HTR-8/SVneo (cell line): ENCODE results near the gene PGAP3.
"Not testable (repeated sequence)": the region's sequence is repeated elsewhere in the genome, so short reads cannot be mapped to it uniquely, and the experiment has no call there.

Experiments
- DNase-seq: peaks from one replicate; pipeline ENCODE4 v3.0.0; 2011; ENCODE audit warnings: low spot score, mixed read lengths; ENCODE audit not compliant: insufficient read length
- FAIRE-seq: peaks from 2 replicates; lab custom pipeline; 2011; peaks lifted over from hg19 to GRCh38; lab: Jason Lieb, UNC

Gene PGAP3

GRCh38 chr17:39687546-39688474, at the start of gene PGAP3:
PGAP3 (minus strand) TSS chr17:39688057; CDS start chr17:39688014, 43 bp downstream.
- peak; percentile 98 for DNase-seq
- peak; percentile 82 for FAIRE-seq

DNA sequence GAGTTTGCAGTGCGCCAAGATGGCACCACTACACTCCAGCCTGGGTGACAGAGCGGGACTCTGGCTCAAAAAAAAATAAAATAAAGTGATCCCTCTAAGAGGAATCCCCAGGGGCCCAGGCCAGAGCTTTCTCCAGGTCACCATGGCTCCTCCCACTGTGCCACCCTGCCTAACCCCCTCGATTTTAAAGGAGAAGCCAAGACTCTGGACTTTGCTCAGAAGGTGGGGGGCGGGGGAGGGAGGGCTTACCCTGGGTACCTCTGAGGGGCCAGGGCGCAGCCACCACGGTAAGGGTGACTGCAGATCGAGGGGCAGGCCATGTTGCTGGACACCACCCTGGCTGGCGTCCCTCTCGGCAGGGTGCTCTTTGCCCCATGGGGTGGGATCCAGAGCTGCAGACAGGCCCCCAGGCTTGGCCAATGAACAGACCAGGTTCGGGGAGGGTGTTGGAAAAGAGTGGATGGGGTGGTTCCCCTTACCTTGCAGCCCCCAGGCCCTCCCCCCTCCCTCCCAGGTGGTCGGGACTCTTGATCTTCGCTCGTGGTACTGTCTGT, 49.4 kb upstream of the PGAP3 start:
- DNase-seq (no peak), FAIRE-seq (no peak)

- DNase-seq (peak; percentile 63), FAIRE-seq (no peak)
Measured at GRCh38 chr17:39736319-39737165, 48.7 kb upstream of the PGAP3 start.

- no peak for FAIRE-seq
- no peak for DNase-seq
Measured at GRCh38 chr17:39735882-39736281, 48.0 kb upstream of the PGAP3 start.

DNA sequence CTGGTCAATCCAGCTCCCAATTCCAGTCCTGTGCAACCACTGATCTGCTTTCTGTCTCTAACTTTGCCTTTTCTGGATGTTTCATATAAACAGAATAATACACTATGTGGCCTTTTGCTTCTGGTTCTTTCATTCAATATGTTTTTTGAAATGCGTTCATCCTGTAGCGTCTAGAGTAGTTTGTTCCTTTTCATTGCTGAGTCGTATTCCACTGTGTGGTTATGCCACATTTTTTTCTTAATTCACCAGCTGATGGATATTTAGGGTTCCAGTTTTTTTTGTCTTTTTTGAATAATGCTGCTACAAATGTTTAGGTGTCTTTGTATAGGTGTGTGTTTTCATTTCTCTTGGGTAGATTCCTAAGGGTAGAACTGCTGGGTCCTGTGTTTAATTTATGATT, 44.7 kb upstream of the PGAP3 start:
- DNase-seq (no peak), FAIRE-seq (no peak)

DNA sequence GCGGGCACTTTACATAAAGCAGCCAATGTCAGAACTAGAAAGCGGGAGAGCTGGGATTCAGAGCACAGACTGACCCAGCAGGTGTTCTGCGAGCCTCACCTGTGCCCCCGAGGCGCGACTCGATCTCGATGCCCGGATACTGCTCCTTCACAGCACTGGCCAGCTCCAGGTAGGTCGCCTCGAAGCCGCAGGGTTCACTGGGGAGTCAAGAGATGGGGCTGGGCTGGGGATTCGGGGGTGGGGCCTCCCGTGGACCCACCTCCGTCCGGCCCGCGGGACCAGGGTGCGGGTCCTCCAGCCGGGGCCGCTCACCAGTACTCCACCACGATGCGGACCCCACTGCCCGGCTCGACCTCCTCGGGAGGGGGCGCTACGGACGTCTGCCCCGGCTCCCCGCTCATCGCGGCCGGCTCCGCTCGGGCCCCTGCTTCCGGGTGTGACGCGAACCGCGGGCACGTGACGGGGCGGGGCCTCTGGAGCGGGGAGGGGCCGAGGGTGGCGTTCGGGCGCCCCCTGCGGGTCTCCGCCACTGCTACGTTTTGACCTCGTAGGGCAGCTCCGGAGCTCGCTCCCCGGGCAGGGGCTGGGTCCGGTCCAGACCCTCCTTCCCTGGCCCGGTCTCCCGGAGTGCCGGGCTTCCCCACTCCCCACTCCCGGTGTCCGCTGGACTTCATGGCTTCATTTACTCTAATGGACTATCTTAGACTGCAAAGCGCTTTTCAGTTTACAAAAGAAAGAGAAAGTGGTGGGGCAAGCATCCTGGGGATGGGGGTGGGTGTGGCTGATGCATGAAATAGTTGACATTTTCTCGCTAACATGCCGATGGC, 42.5 kb upstream of the PGAP3 start, which contains the start of gene MIEN1:
Gene MIEN1 (minus strand): TSS at position 438 of the 827 bp plus-strand sequence. CDS start 37 bp downstream, at position 401.
- FAIRE-seq (peak; percentile 89), DNase-seq (peak; percentile 94)

GRCh38 chr17:39729280-39729851, 41.5 kb upstream of the PGAP3 start:
- DNase-seq (no peak), FAIRE-seq (peak; percentile 20)

- no peak for DNase-seq
- no peak for FAIRE-seq
Measured at GRCh38 chr17:39727556-39727955, 39.7 kb upstream of the PGAP3 start.

DNA sequence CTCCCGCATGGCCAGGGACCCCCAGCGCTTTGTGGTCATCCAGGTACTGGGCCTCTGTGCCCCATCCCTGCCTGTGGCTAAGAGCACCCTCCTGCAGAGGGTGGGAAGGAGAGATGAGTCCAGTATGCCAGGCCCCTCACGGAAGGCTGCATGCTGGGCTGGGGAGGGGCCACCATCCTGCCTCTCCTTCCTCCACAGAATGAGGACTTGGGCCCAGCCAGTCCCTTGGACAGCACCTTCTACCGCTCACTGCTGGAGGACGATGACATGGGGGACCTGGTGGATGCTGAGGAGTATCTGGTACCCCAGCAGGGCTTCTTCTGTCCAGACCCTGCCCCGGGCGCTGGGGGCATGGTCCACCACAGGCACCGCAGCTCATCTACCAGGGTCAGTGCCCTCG, 38.8 kb upstream of the PGAP3 start:
- no peak for FAIRE-seq
- DNase-seq: no peak

GRCh38 chr17:39725923-39726322, 38.1 kb upstream of the PGAP3 start:
- FAIRE-seq, DNase-seq: not testable (repeated sequence)

DNA sequence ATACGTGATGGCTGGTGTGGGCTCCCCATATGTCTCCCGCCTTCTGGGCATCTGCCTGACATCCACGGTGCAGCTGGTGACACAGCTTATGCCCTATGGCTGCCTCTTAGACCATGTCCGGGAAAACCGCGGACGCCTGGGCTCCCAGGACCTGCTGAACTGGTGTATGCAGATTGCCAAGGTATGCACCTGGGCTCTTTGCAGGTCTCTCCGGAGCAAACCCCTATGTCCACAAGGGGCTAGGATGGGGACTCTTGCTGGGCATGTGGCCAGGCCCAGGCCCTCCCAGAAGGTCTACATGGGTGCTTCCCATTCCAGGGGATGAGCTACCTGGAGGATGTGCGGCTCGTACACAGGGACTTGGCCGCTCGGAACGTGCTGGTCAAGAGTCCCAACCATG, 36.9 kb upstream of the PGAP3 start:
- DNase-seq: no peak
- FAIRE-seq: no peak

DNA sequence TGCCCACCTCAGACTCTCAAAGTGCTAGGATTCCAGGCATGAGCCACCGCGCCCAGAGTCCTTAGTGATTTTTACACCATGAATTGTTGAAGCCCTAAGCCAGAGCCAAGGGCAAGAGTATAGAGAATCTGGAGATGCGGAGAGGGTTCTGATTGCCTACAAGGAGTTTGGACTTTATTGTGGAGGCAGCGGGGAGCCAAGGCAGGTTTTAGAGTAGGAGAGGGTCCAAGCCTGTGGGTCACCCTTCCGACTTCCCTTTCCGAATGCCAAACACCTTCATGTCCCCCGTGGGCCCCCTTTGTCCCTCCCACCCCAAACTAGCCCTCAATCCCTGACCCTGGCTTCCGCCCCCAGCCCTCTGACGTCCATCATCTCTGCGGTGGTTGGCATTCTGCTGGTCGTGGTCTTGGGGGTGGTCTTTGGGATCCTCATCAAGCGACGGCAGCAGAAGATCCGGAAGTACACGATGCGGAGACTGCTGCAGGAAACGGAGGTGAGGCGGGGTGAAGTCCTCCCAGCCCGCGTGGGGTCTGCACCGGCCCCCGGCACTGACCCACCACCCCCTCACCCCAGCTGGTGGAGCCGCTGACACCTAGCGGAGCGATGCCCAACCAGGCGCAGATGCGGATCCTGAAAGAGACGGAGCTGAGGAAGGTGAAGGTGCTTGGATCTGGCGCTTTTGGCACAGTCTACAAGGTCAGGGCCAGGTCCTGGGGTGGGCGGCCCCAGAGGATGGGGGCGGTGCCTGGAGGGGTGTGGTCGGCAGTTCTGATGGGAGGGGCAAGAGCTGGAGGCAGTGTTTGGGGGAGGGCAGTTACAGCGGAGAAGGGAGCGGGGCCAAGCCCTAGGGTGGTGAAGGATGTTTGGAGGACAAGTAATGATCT, 35.4 kb upstream of the PGAP3 start:
- no peak for FAIRE-seq

DNA sequence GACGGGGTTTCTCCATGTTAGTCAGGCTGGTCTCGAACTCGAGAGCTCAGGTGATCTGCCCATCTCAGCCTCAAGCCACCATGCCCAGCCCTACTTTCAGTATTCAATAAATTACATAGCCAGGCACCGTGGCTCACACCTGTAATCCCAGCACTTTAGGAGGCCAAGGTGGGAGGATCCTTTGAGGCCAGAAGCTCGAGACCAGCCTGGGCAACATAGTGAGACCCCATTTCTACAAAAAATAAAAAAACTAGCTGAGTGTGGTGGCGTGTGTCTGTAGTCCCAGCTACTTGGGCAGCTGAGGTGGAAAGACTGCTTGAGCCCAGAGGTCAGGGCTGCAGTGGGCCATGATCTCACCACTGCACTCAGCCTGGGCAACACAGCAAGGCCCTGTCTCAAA, 34.2 kb upstream of the PGAP3 start:
- FAIRE-seq: no peak
- DNase-seq: no peak

More for the DNA sequence above, 35.4 kb upstream of the PGAP3 start:
- no peak for DNase-seq

GRCh38 chr17:39719563-39720355, 31.9 kb upstream of the PGAP3 start:
- DNase-seq (no peak), FAIRE-seq (no peak)

- no peak for FAIRE-seq
- DNase-seq: no peak
Measured at GRCh38 chr17:39717660-39718059, 29.8 kb upstream of the PGAP3 start.

DNA sequence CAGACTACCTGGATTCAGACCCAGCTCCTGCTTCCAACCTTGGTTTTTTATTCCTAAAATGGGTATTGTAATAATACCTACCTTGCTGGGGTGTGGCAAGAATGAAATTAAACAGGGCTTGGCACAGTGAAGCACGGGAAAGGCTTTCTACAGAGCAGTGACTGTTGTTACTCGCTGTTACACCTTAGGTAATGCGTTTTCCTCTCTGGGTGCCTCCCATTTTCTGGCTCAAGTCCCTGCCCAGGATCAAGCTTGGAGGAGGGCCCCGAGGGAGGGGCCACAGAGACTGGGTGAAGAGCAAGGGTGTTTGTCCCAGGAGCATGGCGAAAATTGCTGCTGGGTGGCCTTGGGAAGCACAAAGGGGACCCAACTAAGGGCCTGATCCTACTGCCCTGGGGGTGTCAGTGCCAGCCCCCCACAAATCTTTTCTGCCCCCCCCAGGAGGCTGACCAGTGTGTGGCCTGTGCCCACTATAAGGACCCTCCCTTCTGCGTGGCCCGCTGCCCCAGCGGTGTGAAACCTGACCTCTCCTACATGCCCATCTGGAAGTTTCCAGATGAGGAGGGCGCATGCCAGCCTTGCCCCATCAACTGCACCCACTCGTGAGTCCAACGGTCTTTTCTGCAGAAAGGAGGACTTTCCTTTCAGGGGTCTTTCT, 29.2 kb upstream of the PGAP3 start:
- no peak for FAIRE-seq
- DNase-seq: no peak
